WERI-Rb-1 (cell line): ENCODE results near the gene ZFTA.

ENCODE experiments used
- DNase-seq: peaks from one replicate; pipeline ENCODE4 v3.0.0-alpha.2; 2020
- H3K27ac ChIP-seq: fragments of 250-450 bp; sonication (Bioruptor Pico); 2 replicates; pipeline ENCODE4 v1.5.1; 2020; ENCODE audit warnings: mild to moderate bottlenecking, moderate library complexity
- H3K27me3 ChIP-seq: fragments of 250-450 bp; sonication (Bioruptor Pico); 2 replicates; pipeline ENCODE4 v1.5.1; 2021; ENCODE audit warnings: mild to moderate bottlenecking, low read depth, moderate library complexity; ENCODE audit not compliant: insufficient read depth, severe bottlenecking
- H3K36me3 ChIP-seq: fragments of 250-450 bp; sonication (Bioruptor Pico); 2 replicates; pipeline ENCODE4 v1.5.1; 2020; ENCODE audit warnings: mild to moderate bottlenecking, moderate library complexity
- H3K4me3 ChIP-seq: 2 replicates; pipeline ENCODE4 v1.5.1; 2011; ENCODE audit warnings: low read depth, mild to moderate bottlenecking, control low read depth, low read length
- H3K9me3 ChIP-seq: fragments of 250-450 bp; sonication (Bioruptor Pico); 2 replicates; pipeline ENCODE4 v1.5.1; 2021; ENCODE audit warnings: mild to moderate bottlenecking, moderate library complexity; ENCODE audit not compliant: severe bottlenecking
- TF ChIP-seq, protein P1 (sequence below): IDR thresholded peaks from 2 replicates; pipeline ENCODE4 v1.5.1; 2011; ENCODE audit warnings: low read depth, mild to moderate bottlenecking, control low read depth, inconsistent platforms, low read length

ZFTA gene

DNA sequence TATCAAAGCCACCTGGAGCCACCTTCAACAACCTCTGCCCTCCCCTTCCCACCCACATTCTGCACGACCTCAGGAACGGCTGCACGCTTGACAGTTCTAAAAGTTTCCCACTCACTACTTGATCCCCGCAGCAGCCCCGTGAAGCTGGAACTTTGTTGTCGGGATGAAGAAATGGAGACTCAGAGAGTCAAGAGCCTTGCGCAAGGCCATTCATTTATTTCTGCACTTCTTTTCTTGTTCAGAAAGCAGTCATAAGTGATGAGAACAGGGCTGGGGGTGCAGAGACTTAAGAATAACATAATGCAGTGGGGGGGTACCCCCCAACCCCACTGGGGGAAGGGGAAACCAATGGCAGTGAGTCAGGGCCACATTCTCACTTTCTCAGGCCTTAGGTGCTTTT, 2.2 kb upstream of the ZFTA start:
- Histone ChIP-seq H3K4me3 (no peak overlapping the region), H3K27ac (no peak overlapping the region), H3K36me3 (peaks cover 15% of the 10 kb centered on the region), H3K9me3 (no peaks in the 10 kb centered on the region), H3K27me3 (no peaks in the 10 kb centered on the region)
- DNase-seq, result no peak
- TF ChIP-seq, protein P1, sequence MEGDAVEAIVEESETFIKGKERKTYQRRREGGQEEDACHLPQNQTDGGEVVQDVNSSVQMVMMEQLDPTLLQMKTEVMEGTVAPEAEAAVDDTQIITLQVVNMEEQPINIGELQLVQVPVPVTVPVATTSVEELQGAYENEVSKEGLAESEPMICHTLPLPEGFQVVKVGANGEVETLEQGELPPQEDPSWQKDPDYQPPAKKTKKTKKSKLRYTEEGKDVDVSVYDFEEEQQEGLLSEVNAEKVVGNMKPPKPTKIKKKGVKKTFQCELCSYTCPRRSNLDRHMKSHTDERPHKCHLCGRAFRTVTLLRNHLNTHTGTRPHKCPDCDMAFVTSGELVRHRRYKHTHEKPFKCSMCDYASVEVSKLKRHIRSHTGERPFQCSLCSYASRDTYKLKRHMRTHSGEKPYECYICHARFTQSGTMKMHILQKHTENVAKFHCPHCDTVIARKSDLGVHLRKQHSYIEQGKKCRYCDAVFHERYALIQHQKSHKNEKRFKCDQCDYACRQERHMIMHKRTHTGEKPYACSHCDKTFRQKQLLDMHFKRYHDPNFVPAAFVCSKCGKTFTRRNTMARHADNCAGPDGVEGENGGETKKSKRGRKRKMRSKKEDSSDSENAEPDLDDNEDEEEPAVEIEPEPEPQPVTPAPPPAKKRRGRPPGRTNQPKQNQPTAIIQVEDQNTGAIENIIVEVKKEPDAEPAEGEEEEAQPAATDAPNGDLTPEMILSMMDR, result no peak

DNA sequence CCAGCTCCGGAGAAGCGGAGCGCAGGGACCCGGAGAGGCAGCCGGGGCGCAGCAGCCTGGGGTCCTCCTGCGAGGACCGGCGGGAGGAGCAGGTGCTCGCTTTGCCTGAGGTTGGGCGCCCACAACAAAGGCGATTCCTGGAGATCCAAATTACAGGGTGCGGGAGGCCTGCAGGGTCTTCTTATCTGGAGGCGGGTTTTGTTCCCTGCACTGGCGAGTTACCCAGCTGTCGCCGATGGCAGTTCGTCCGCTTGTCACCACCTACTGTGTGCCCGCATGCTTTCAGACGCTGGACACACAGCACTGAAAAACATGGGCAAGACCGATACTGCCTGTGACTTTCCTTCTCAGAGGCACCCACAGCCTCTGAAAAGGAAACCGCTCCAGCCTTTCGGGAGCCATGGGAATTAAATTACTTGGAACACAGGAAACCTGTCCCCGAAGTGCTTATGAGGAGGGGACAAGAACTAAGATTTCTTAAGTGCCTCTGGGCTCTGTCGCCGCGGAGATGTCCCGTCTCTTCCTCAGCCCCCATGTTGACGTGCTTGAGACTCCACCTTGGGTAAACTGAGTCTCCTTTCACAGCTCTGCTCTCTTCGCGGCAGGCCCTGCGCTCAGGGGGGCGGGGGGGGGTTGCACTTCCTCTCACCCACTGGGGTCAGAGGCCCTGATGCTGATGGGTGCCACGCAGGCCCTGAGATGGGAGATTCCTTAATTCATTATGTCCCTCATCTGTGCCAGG, 1.3 kb upstream of the ZFTA start:
- DNase-seq, result no peak
- Histone ChIP-seq H3K27ac (no peak overlapping the region), H3K4me3 (peak overlapping the region; percentile 60), H3K9me3 (no peaks in the 10 kb centered on the region), H3K27me3 (no peaks in the 10 kb centered on the region), H3K36me3 (peaks cover 22% of the 10 kb centered on the region)
- TF ChIP-seq, protein P1, result no peak

DNA sequence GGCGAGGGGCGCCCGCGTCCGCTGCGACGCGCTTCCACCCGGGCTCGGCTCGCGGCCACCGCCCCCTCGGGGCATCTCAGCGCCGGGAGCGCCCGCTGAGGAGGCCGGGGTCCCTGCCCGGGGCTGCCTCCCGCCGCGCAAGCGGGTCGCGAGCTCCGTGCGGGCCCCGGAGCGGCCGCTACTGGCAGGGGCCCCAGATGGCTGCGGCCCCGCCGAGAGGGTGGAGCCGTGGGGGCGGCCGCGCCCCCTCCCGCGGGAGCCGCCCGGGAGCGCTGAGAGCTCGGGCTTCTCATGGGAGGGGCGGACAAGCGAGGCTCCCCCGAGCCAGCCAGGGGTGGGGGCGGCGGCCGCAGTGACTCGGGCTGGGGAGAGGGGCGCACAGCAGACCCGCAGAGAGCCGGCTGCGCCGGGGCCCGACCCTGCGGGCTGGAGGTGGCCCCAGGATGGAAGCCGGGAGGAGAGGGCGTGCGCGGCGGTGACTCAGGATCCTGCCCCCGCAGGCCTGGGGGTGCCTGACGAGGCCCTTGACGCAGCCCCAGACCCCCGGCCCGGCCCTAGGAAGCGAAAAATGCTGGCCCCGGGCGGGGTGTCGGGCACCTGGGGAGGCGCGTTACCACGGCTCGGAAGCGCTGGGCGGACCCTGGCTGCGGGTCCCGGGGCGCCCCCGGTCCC, 603 bp upstream of the ZFTA start:
- peaks cover 27% of the 10 kb centered on the region for H3K36me3 ChIP-seq
- peak; percentile 31 for DNase-seq
- TF ChIP-seq, protein P1, result no peak
- peak overlapping the region; percentile 60 for H3K4me3 ChIP-seq
- peak overlapping the region; percentile 66 for H3K27ac ChIP-seq
- H3K27me3 ChIP-seq, result no peaks in the 10 kb centered on the region
- no peaks in the 10 kb centered on the region for H3K9me3 ChIP-seq

DNA sequence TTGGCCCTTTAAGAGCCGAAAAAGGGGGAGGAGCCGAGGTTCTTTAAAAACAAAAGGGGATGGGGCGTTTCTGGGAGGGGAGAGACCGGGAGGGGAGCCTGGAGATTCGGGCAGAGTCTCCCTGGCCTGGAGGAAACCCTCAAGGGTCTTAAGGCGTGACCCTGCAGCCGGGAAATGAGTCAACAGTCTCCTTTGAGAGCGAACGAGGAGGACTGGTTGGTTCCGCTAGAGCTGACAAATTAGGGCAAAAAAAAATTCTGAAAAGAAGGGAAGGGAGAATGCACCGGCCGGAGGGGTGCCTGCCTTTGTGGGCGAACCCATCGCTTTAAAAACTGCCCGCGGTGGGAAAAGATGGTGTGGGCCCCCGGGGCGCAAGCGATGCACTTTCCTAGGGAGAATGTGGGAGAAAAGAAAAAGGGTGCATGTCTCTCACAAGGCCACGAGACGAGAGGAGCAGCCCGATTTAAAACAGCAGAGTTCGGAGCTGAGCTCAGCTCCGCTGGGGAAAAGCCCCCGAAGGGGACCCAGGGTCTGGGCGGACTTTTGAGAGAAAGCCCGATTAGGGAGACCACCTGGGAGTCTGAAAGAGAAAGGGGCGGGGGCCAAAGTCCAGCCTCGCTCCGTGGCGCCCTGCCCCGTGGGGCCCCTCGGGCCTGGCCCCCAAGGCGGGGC, 874 bp downstream of the ZFTA start:
- peaks cover 31% of the 10 kb centered on the region for H3K36me3 ChIP-seq
- H3K4me3 ChIP-seq, result peak overlapping the region; percentile 64
- no peaks in the 10 kb centered on the region for H3K9me3 ChIP-seq
- TF ChIP-seq, protein P1, result no peak
- H3K27me3 ChIP-seq, result no peaks in the 10 kb centered on the region
- H3K27ac ChIP-seq, result peak overlapping the region; percentile 67
- peak; percentile 32 for DNase-seq

DNA sequence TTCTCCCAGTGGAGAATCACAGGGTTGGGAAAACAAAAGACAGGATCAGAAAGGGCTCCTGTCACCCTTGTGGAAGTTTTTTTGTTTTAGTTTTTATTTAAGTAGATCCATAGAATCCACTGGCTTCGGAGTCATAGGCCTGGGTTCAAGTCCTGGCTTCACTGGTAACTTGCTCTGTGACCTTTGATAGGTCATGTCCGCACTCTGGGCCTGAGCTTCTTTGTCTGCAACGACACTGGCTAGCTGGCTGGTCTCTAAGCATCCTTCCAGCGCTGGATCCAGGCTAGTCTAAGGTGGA, 1.4 kb downstream of the ZFTA start:
- Histone ChIP-seq H3K27ac (no peak overlapping the region), H3K4me3 (peak overlapping the region; percentile 64), H3K27me3 (no peaks in the 10 kb centered on the region), H3K9me3 (no peaks in the 10 kb centered on the region), H3K36me3 (peaks cover 31% of the 10 kb centered on the region)
- TF ChIP-seq, protein P1, result no peak
- DNase-seq, result no peak
